Gastrocnemius medialis (tissue), 4 donors: ENCODE measurements around the gene FCHSD2. TPM values are rescaled to one million over a fixed set of nuclear protein-coding genes. Genes with fewer than 3 reads are reported as not detected.
A peak's percentile ranks its signal among the peaks of the same experiment; 100 is the strongest.

Experiments used
- ATAC-seq, 2 donors: fragments of 150-250 bp; one replicate each; pipeline ENCODE4 v1.9.1; 2016
- DNase-seq, 2 donors: peaks; one replicate each; pipeline ENCODE4 v3.0.0-alpha.2; 2019
- H3K27ac ChIP-seq, 4 donors: fragments of 200-600 bp; sonication (generic); 1 replicate in 1 of 4; 2 replicates in 3 of 4; pipeline ENCODE4 v1.5.1; 2016 to 2018; ENCODE audit warnings: mild to moderate bottlenecking in 2 of 4, moderate library complexity in 1 of 4
- H3K27me3 ChIP-seq, 3 donors: fragments of 200-600 bp; sonication (generic) in 2 of 3; 1 replicate in 1 of 3; 2 replicates in 2 of 3; pipeline versions ENCODE4 v1.5.1 to v1.6.0; 2016 to 2019; ENCODE audit warnings: mild to moderate bottlenecking in 1 of 3, moderate library complexity in 1 of 3
- H3K36me3 ChIP-seq, 2 donors: fragments of 200-600 bp; sonication (generic) in 1 of 2; one replicate each; pipeline ENCODE4 v1.5.1; 2017 to 2018
- H3K4me1 ChIP-seq, 2 donors: fragments of 200-600 bp; sonication (generic) in 1 of 2; one replicate each; pipeline ENCODE4 v1.5.1; 2016 to 2017; ENCODE audit warnings: mild to moderate bottlenecking in 2 of 2
- H3K4me3 ChIP-seq, 4 donors: fragments of 200-600 bp; sonication (generic) in 3 of 4; 1 replicate in 1 of 4; 2 replicates in 3 of 4; pipeline ENCODE4 v1.5.1; 2016 to 2019; ENCODE audit warnings: mild to moderate bottlenecking in 2 of 4
- H3K9me3 ChIP-seq, 3 donors: fragments of 200-600 bp; sonication (generic) in 2 of 3; 1 replicate in 1 of 3; 2 replicates in 2 of 3; pipeline ENCODE4 v1.5.1; 2016 to 2019
- POLR2A ChIP-seq, 2 donors: fragments of 450-650 bp; IDR thresholded peaks; one replicate each; pipeline ENCODE4 v1.6.1; 2017; ENCODE audit warnings: antibody characterized with exemption in 2 of 2, mild to moderate bottlenecking in 2 of 2, moderate library complexity in 2 of 2
- in situ Hi-C, 4 donors: fragments of 200-750 bp; cut with MboI; loops; one replicate each; pipeline versions ENCODE4 v1.15.0 to v1.8.0; 2017; ENCODE audit warnings: low sequenced_read_pairs in 4 of 4
- intact Hi-C: fragments of 100-400 bp; cut with DNase I; formaldehyde crosslinking; loops from one replicate; pipeline ENCODE4 v1.15.1; 2023; ENCODE audit warnings: low total_unique reads
- total RNA-seq, 4 donors: library from RNA; depleted of rRNA; stranded (reverse); fragments of >200 nt; gene quantifications; one replicate each; pipeline versions ENCODE4 v1.1.0 to v1.2.3, GENCODE V29; 2016
- TF ChIP-seq, protein P1 (sequence below), 5 experiments: fragments of 450-650 bp in 3 of 5; fragments of 200-600 bp in 2 of 5; sonication (generic) in 2 of 5; IDR thresholded peaks in 4 of 5; conservative IDR thresholded peaks in 1 of 5; 1 replicate in 4 of 5; 2 replicates in 1 of 5; pipeline ENCODE4 v1.5.1; 2016 to 2019; ENCODE audit warnings: antibody characterized with exemption in 5 of 5, mild to moderate bottlenecking in 3 of 5, moderate library complexity in 3 of 5

Gene FCHSD2
- total RNA-seq, 4 donors from 2014 or later: 5.6 to 10.0 (median 8.0) TPM

DNA sequence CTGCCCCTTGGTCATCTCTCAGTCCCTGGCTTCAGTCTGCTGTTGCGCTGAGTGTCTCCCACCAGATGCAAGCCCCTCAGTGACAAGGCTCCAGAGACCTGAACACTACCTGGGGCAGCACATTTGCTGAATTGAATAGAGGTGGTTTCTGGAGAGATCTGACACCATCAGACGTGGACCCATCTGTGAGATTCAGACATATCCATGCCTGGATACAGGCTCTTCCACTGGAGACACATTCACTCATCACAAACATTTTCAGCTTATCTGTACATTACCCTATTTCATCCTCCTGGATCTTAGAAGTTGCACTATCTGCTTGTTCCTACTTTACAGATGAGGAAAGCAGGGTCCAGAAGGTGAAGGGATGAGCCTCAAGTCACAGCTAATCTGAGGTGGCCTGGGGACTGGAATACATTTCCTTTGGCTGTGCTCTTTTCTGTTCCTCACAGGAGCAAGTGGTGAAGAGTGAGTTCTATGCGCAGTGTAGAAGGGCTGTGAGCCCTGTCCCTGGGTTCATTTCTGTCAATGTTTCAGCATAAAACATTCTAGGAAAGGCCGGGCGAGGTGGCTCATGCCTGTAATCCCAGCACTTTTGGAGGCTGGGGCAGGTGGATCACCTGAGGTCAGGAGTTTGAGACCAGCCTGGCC is 308.9 kb downstream of the FCHSD2 start:
- in situ Hi-C loops (loop anchor here (5.0 to 25.0 kb wide), 3 partner anchors 344 to 454 kb away; no protein-coding TSS in a partner anchor), intact Hi-C loops (loop anchor here (10.0 kb wide), 1 partner anchor 502 kb away; no protein-coding TSS in a partner anchor)
- Histone ChIP-seq H3K27ac (peak overlapping the region; percentile 69 to 85 (median 80)), H3K4me1 (peaks cover 37 to 56% of the 10 kb centered on the region in 2 donors), H3K36me3 (no peaks in the 10 kb centered on the region), H3K27me3 (no peaks in the 10 kb centered on the region), H3K9me3 (no peaks in the 10 kb centered on the region), H3K4me3 (no peak overlapping the region)
- TF ChIP-seq POLR2A (IDR thresholded peaks at IDR 0.05): no peak
- TF ChIP-seq, protein P1, sequence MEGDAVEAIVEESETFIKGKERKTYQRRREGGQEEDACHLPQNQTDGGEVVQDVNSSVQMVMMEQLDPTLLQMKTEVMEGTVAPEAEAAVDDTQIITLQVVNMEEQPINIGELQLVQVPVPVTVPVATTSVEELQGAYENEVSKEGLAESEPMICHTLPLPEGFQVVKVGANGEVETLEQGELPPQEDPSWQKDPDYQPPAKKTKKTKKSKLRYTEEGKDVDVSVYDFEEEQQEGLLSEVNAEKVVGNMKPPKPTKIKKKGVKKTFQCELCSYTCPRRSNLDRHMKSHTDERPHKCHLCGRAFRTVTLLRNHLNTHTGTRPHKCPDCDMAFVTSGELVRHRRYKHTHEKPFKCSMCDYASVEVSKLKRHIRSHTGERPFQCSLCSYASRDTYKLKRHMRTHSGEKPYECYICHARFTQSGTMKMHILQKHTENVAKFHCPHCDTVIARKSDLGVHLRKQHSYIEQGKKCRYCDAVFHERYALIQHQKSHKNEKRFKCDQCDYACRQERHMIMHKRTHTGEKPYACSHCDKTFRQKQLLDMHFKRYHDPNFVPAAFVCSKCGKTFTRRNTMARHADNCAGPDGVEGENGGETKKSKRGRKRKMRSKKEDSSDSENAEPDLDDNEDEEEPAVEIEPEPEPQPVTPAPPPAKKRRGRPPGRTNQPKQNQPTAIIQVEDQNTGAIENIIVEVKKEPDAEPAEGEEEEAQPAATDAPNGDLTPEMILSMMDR (IDR thresholded peaks at IDR 0.05 in 4 of 5, conservative IDR thresholded peaks at IDR 0.05 in 1 of 5): no peak
- DNase-seq: no peak
- ATAC-seq: no peak

DNA sequence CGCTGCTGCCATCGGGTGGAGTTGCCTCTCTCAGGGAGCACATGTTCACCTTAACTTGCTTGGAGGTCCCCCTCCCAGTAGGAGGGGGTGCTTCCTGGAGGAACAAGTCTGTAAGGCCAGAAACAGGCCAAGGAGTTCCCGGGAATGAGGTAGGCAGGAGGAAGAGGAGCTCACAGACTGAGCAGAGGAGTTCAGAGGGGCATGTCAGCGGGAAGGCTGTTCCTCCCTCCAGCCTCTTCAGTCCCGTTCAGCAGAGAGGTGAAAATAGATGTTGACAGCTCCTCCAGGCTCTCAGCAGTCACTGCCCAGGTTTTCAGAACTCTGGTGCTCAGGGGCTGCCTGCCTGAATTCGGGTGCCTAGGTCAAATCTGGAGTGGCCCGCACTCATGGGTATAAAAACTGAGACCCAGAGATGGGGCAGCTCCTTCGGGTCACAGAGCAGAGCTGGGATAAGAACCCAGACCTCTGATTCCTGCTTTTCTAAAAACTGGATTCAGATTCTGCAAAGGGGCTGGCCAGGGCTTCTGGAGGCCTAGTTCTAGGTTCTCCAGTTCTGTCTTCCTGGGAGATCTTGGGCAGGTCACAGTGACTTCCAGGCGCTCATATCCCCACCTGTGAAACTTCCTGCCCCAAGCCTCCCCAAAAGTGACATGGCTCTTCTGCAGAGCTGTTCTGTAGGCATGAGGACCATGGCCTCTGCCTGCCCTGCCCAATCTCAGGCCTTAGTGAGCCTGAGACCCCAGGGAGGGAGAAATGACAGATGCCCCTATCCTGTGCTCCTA is 309.6 kb downstream of the FCHSD2 start:
- ATAC-seq (no peak), DNase-seq (no peak)
- intact Hi-C loops: loop anchor here (10.0 kb wide), 1 partner anchor 502 kb away; no protein-coding TSS in a partner anchor
- no peak for TF ChIP-seq POLR2A (IDR thresholded peaks at IDR 0.05)
- TF ChIP-seq, protein P1 (IDR thresholded peaks at IDR 0.05 in 4 of 5, conservative IDR thresholded peaks at IDR 0.05 in 1 of 5): no peak
- Histone ChIP-seq H3K9me3 (no peaks in the 10 kb centered on the region), H3K4me3 (no peak overlapping the region), H3K27ac (peak overlapping the region; percentile 69 to 85 (median 80)), H3K36me3 (no peaks in the 10 kb centered on the region), H3K4me1 (peaks cover 35 to 55% of the 10 kb centered on the region in 2 donors), H3K27me3 (no peaks in the 10 kb centered on the region)
- in situ Hi-C loops: loop anchor here (5.0 to 25.0 kb wide), 3 partner anchors 345 to 455 kb away; no protein-coding TSS in a partner anchor

DNA sequence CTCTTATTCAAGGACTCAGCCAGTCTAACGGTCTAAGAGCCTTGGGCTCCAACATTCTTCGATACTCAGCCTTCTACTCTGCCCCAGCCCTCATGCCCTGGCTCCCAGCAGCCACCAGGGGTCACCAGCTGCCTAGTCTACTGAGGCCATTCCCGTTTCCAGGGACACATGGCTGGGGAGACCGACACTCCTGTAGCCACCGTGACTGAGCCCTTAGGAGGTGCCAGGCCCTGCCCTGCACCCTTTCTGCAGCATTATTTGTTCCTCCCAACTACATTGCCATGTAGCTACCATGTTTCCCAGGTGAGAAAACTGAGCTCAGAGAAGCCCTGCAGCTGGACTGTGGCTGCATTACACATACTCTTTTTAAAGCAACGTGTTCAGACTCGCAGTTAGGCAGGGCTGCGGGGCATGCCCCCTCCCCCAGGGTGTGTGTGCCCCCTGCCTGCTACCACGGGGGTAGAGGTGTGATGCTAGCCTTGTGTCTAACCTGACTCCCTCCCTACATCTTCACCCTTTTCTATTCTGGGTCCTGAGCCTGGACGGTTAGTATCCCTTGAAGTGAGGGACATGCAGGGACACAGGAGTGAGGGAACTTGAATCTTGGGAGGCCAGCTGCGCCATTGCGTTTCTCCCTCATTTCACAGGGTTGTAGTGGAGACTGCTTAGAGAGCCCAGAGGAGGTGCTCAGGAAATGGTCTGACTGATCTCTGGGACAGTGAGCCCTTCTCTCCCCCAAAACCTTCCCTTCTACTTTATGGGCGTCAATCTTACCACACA is 310.4 kb downstream of the FCHSD2 start:
- H3K4me3 ChIP-seq: no peak overlapping the region
- DNase-seq: peak; percentile 64 to 82
- no peaks in the 10 kb centered on the region for H3K36me3 ChIP-seq
- H3K27ac ChIP-seq: peak overlapping the region; percentile 69 to 85 (median 80)
- intact Hi-C loops: loop anchor here (1.0 to 10.0 kb wide), 5 partner anchors 18 to 503 kb away; no protein-coding TSS in a partner anchor
- TF ChIP-seq, protein P1 (IDR thresholded peaks at IDR 0.05 in 4 of 5, conservative IDR thresholded peaks at IDR 0.05 in 1 of 5): peak; percentile 94 to 97 (median 96)
- TF ChIP-seq POLR2A (IDR thresholded peaks at IDR 0.05): no peak
- peaks cover 31 to 50% of the 10 kb centered on the region in 2 donors for H3K4me1 ChIP-seq
- peak; percentile 79 to 91 for ATAC-seq
- H3K27me3 ChIP-seq: no peaks in the 10 kb centered on the region
- no peaks in the 10 kb centered on the region for H3K9me3 ChIP-seq
- in situ Hi-C loops: loop anchor here (5.0 to 25.0 kb wide), 3 partner anchors 346 to 456 kb away; no protein-coding TSS in a partner anchor

DNA sequence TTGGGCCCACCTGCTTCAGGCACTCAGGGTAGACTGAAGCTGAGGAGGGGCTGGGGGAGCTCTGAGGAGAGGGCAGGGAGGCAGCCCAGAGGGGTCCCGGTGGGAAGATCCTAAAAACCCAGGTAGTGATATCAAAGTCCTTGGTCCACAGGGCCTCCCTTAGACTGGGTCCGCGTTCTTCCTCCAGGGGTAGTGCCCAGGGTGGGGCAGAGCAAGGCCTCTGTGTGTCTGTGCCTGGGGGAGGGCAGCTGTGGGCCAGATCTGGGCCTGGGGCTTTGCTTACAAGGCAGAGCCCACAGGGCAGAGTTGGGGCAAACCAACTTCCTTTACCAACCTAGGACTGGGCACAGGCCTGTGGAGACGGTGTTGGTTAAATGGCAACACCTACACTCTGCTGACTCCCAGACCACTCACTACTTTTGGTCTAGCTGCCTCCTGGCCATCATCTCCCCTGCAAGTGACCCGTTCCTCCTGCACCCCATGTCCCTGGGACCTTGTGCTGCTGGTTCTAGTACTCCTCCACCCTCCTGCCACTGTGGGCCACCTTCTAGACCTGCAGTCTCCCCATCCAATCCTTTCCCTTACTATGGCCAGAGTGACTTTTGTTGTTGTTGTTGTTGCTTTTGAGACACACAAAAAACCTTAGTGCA is 312.1 kb downstream of the FCHSD2 start:
- no peak overlapping the region for H3K4me3 ChIP-seq
- DNase-seq: no peak
- TF ChIP-seq, protein P1 (IDR thresholded peaks at IDR 0.05 in 4 of 5, conservative IDR thresholded peaks at IDR 0.05 in 1 of 5): no peak
- TF ChIP-seq POLR2A (IDR thresholded peaks at IDR 0.05): no peak
- H3K9me3 ChIP-seq: no peaks in the 10 kb centered on the region
- in situ Hi-C loops: loop anchor here (5.0 to 25.0 kb wide), 3 partner anchors 347 to 457 kb away; no protein-coding TSS in a partner anchor
- H3K36me3 ChIP-seq: no peaks in the 10 kb centered on the region
- peaks cover 29 to 34% of the 10 kb centered on the region in 2 donors for H3K4me1 ChIP-seq
- no peak overlapping the region for H3K27ac ChIP-seq
- no peaks in the 10 kb centered on the region for H3K27me3 ChIP-seq
- intact Hi-C loops: loop anchor here (2.0 to 10.0 kb wide), 3 partner anchors 395 to 505 kb away; partner anchors contain the start of gene CLPB
- ATAC-seq: no peak
